ENCODE results near the gene OR52M1. TPM values are rescaled to one million over a fixed set of nuclear protein-coding genes. Genes with fewer than 3 reads are reported as not detected.

OR52M1 gene
- polyA plus RNA-seq, 1 donor (not counting 4 experiments of a cell fraction or from before 2014, with no cell fraction given) = not detected

DNA sequence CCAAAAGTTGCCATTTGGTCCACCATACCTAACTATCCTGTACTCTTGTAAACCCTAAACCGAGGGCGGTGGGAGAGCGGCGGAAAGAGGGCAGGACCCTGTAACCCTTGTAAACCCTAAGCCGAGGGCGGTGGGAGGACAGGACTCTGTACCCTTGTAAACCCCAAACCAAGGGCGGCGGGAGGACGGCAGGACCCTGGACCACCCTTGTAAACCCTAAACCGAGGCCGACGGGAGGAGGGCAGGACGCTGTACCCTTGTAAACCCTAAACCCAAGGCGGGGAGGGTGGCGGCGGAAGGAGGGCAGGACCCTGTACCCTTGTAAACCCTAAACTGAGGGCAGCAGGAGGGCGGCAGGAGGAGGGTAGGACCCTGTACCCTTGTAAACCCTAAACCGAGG lies 24.1 kb downstream of the OR52M1 start:
- H3K4me2 ChIP-seq (ENCODE audit: control insufficient read depth, extremely low read depth, insufficient read depth, low read depth, low read length) = no peak overlapping the region
- no peaks in the 10 kb centered on the region for H3K9me1 ChIP-seq (ENCODE audit: control insufficient read depth, extremely low read depth, insufficient read depth, low read length)
- H2AFZ ChIP-seq (ENCODE audit: control insufficient read depth, low read length) = no peak overlapping the region
- DNase-seq (ENCODE audit: low read depth, low spot score) (no peak), FAIRE-seq (no peak)
- no peaks in the 10 kb centered on the region for H3K36me3 ChIP-seq (ENCODE audit: control insufficient read depth in 2 of 2, extremely low read depth in 1 of 2, insufficient read depth in 2 of 2, low read length in 2 of 2)
- no peaks in the 10 kb centered on the region for H3K4me1 ChIP-seq (ENCODE audit: control insufficient read depth, extremely low read depth, insufficient read depth, low read length)
- H3K79me2 ChIP-seq (ENCODE audit: control insufficient read depth, insufficient read depth, low read length) = no peaks in the 10 kb centered on the region
- dilution Hi-C loops (cut with MboI; ENCODE audit: extremely low pct_ligation_motif_present, low sequenced_read_pairs) = loop anchor here (25.0 kb wide), 1 partner anchor 382 kb away; no protein-coding TSS in a partner anchor
- no peak for TF ChIP-seq EZH2 (IDR thresholded peaks at IDR 0.05; ENCODE audit: low read length)
- TF ChIP-seq, protein P1, sequence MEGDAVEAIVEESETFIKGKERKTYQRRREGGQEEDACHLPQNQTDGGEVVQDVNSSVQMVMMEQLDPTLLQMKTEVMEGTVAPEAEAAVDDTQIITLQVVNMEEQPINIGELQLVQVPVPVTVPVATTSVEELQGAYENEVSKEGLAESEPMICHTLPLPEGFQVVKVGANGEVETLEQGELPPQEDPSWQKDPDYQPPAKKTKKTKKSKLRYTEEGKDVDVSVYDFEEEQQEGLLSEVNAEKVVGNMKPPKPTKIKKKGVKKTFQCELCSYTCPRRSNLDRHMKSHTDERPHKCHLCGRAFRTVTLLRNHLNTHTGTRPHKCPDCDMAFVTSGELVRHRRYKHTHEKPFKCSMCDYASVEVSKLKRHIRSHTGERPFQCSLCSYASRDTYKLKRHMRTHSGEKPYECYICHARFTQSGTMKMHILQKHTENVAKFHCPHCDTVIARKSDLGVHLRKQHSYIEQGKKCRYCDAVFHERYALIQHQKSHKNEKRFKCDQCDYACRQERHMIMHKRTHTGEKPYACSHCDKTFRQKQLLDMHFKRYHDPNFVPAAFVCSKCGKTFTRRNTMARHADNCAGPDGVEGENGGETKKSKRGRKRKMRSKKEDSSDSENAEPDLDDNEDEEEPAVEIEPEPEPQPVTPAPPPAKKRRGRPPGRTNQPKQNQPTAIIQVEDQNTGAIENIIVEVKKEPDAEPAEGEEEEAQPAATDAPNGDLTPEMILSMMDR (optimal IDR thresholded peaks at IDR 0.05 in 1 of 3, IDR thresholded peaks at IDR 0.05 in 1 of 3, conservative IDR thresholded peaks at IDR 0.05 in 1 of 3; ENCODE audit: extremely low read depth in 1 of 3, insufficient read depth in 2 of 3, low read length in 3 of 3) = no peak
- no peaks in the 10 kb centered on the region for H4K20me1 ChIP-seq (ENCODE audit: control insufficient read depth, extremely low read depth, insufficient read depth, low read length)
- H3K9ac ChIP-seq (ENCODE audit: control insufficient read depth, extremely low read depth, insufficient read depth, low read length) = no peak overlapping the region
- H3K4me3 ChIP-seq (ENCODE audit: control insufficient read depth in 2 of 3, extremely low read depth in 1 of 3, insufficient read depth in 2 of 3, low read depth in 1 of 3, low read length in 3 of 3) = no peak overlapping the region
- no peaks in the 10 kb centered on the region for H3K9me3 ChIP-seq (ENCODE audit: control insufficient read depth, low read depth, low read length)
- H3K27me3 ChIP-seq (ENCODE audit: control insufficient read depth, extremely low read depth, insufficient read depth, low read length) = no peaks in the 10 kb centered on the region
- no peak overlapping the region for H3K27ac ChIP-seq (ENCODE audit: control insufficient read depth, insufficient read depth, low read length)

DNA sequence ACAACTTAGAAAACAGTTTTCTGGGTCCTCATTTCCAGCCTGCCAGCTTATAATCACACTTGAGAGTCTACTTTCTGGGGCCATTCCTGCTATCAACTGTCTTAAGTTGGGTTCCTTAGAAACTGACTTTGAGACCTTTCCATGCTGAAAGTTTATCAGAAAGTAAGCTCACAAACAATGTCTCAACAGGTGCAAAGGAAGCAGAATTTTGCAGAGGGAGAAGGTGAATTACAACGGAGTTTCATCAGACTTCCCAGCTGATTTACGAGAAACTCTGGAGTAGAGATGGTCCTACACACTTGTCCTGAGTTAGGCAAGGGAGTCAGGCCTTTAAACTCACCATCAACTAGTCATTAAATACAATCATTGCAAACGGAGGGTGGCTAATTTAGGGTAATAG lies 31.9 kb downstream of the OR52M1 start:
- no peak for DNase-seq (ENCODE audit: low read depth, low spot score)
- no peak overlapping the region for H3K27ac ChIP-seq (ENCODE audit: control insufficient read depth, insufficient read depth, low read length)
- no peak for FAIRE-seq
- H2AFZ ChIP-seq (ENCODE audit: control insufficient read depth, low read length) = no peak overlapping the region
- no peaks in the 10 kb centered on the region for H3K9me3 ChIP-seq (ENCODE audit: control insufficient read depth, low read depth, low read length)
- dilution Hi-C loops (cut with MboI; ENCODE audit: extremely low pct_ligation_motif_present, low sequenced_read_pairs) = no loop called here
- H3K4me2 ChIP-seq (ENCODE audit: control insufficient read depth, extremely low read depth, insufficient read depth, low read depth, low read length) = no peak overlapping the region
- H3K27me3 ChIP-seq (ENCODE audit: control insufficient read depth, extremely low read depth, insufficient read depth, low read length) = no peaks in the 10 kb centered on the region
- H4K20me1 ChIP-seq (ENCODE audit: control insufficient read depth, extremely low read depth, insufficient read depth, low read length) = no peaks in the 10 kb centered on the region
- H3K9ac ChIP-seq (ENCODE audit: control insufficient read depth, extremely low read depth, insufficient read depth, low read length) = no peak overlapping the region
- TF ChIP-seq, protein P1 (optimal IDR thresholded peaks at IDR 0.05 in 1 of 3, IDR thresholded peaks at IDR 0.05 in 1 of 3, conservative IDR thresholded peaks at IDR 0.05 in 1 of 3; ENCODE audit: extremely low read depth in 1 of 3, insufficient read depth in 2 of 3, low read length in 3 of 3) = no peak
- TF ChIP-seq EZH2 (IDR thresholded peaks at IDR 0.05; ENCODE audit: low read length) = no peak
- H3K36me3 ChIP-seq (ENCODE audit: control insufficient read depth in 2 of 2, extremely low read depth in 1 of 2, insufficient read depth in 2 of 2, low read length in 2 of 2) = no peaks in the 10 kb centered on the region
- H3K79me2 ChIP-seq (ENCODE audit: control insufficient read depth, insufficient read depth, low read length) = no peaks in the 10 kb centered on the region
- no peak overlapping the region for H3K4me3 ChIP-seq (ENCODE audit: control insufficient read depth in 2 of 3, extremely low read depth in 1 of 3, insufficient read depth in 2 of 3, low read depth in 1 of 3, low read length in 3 of 3)
- H3K4me1 ChIP-seq (ENCODE audit: control insufficient read depth, extremely low read depth, insufficient read depth, low read length) = no peaks in the 10 kb centered on the region
- no peaks in the 10 kb centered on the region for H3K9me1 ChIP-seq (ENCODE audit: control insufficient read depth, extremely low read depth, insufficient read depth, low read length)
